ENCODE data around the gene ZFYVE26.

GRCh38 chr14:67719866-67720265 is 96.5 kb downstream of the ZFYVE26 start:
- TF ChIP-seq CTCF (IDR thresholded peaks at IDR 0.05) = no peak
- TF ChIP-seq POLR2A (IDR thresholded peaks at IDR 0.05) = no peak
